ENCODE results near the gene CBLN1.

CBLN1 gene

GRCh38 chr16:49271363-49271762, 10.3 kb downstream of the CBLN1 start:
- Histone ChIP-seq H3K4me1 (ENCODE audit: insufficient read depth, insufficient read length) (peaks cover 9% of the 10 kb centered on the region), H3K9me3 (ENCODE audit: insufficient read depth, low read length) (no peaks in the 10 kb centered on the region), H3K36me3 (ENCODE audit: insufficient read depth, insufficient read length, low read length) (no peaks in the 10 kb centered on the region), H3K4me3 (ENCODE audit: insufficient read length, low read depth) (no peak overlapping the region), H3K9ac (ENCODE audit: insufficient read length, low read depth) (no peak overlapping the region), H3K27me3 (ENCODE audit: insufficient read depth, insufficient read length) (peaks cover 37% of the 10 kb centered on the region)
- DNase-seq (ENCODE audit: low read depth, low spot score): no peak
- TF ChIP-seq ZNF274 (IDR thresholded peaks at IDR 0.05; ENCODE audit: low read depth, low read length): no peak
- no peak for TF ChIP-seq YY1 (IDR thresholded peaks at IDR 0.05; ENCODE audit: insufficient read depth, insufficient read length)
- no peak for TF ChIP-seq SUZ12 (IDR thresholded peaks at IDR 0.05; ENCODE audit: extremely low read depth, insufficient read depth, insufficient read length)

GRCh38 chr16:49269201-49269600, 12.4 kb downstream of the CBLN1 start:
- no peaks in the 10 kb centered on the region for H3K9me3 ChIP-seq (ENCODE audit: insufficient read depth, low read length)
- no peak overlapping the region for H3K4me3 ChIP-seq (ENCODE audit: insufficient read length, low read depth)
- H3K36me3 ChIP-seq (ENCODE audit: insufficient read depth, insufficient read length, low read length): no peaks in the 10 kb centered on the region
- no peak overlapping the region for H3K9ac ChIP-seq (ENCODE audit: insufficient read length, low read depth)
- DNase-seq (ENCODE audit: low read depth, low spot score): no peak
- H3K27me3 ChIP-seq (ENCODE audit: insufficient read depth, insufficient read length): peaks cover 17% of the 10 kb centered on the region
- H3K4me1 ChIP-seq (ENCODE audit: insufficient read depth, insufficient read length): no peaks in the 10 kb centered on the region
- no peak for TF ChIP-seq YY1 (IDR thresholded peaks at IDR 0.05; ENCODE audit: insufficient read depth, insufficient read length)
- TF ChIP-seq SUZ12 (IDR thresholded peaks at IDR 0.05; ENCODE audit: extremely low read depth, insufficient read depth, insufficient read length): no peak
- no peak for TF ChIP-seq ZNF274 (IDR thresholded peaks at IDR 0.05; ENCODE audit: low read depth, low read length)

- H3K4me3 ChIP-seq (ENCODE audit: insufficient read length, low read depth): no peak overlapping the region
- H3K9me3 ChIP-seq (ENCODE audit: insufficient read depth, low read length): no peaks in the 10 kb centered on the region
- DNase-seq (ENCODE audit: low read depth, low spot score): no peak
- no peak overlapping the region for H3K9ac ChIP-seq (ENCODE audit: insufficient read length, low read depth)
- no peaks in the 10 kb centered on the region for H3K4me1 ChIP-seq (ENCODE audit: insufficient read depth, insufficient read length)
- H3K36me3 ChIP-seq (ENCODE audit: insufficient read depth, insufficient read length, low read length): no peaks in the 10 kb centered on the region
- TF ChIP-seq YY1 (IDR thresholded peaks at IDR 0.05; ENCODE audit: insufficient read depth, insufficient read length) (no peak), SUZ12 (IDR thresholded peaks at IDR 0.05; ENCODE audit: extremely low read depth, insufficient read depth, insufficient read length) (no peak), ZNF274 (IDR thresholded peaks at IDR 0.05; ENCODE audit: low read depth, low read length) (no peak)
- H3K27me3 ChIP-seq (ENCODE audit: insufficient read depth, insufficient read length): peaks cover 12% of the 10 kb centered on the region
Measured at GRCh38 chr16:49268667-49269066, 13.0 kb downstream of the CBLN1 start.

- DNase-seq (ENCODE audit: low read depth, low spot score): no peak
- H3K9ac ChIP-seq (ENCODE audit: insufficient read length, low read depth): no peak overlapping the region
- H3K4me1 ChIP-seq (ENCODE audit: insufficient read depth, insufficient read length): no peaks in the 10 kb centered on the region
- TF ChIP-seq SUZ12 (IDR thresholded peaks at IDR 0.05; ENCODE audit: extremely low read depth, insufficient read depth, insufficient read length) (no peak), ZNF274 (IDR thresholded peaks at IDR 0.05; ENCODE audit: low read depth, low read length) (no peak)
- no peaks in the 10 kb centered on the region for H3K36me3 ChIP-seq (ENCODE audit: insufficient read depth, insufficient read length, low read length)
- H3K27me3 ChIP-seq (ENCODE audit: insufficient read depth, insufficient read length): no peaks in the 10 kb centered on the region
- H3K9me3 ChIP-seq (ENCODE audit: insufficient read depth, low read length): no peaks in the 10 kb centered on the region
- no peak overlapping the region for H3K4me3 ChIP-seq (ENCODE audit: insufficient read length, low read depth)
Measured at GRCh38 chr16:49262501-49262900, 19.1 kb downstream of the CBLN1 start.

GRCh38 chr16:49261930-49262329, 19.7 kb downstream of the CBLN1 start:
- H3K4me3 ChIP-seq (ENCODE audit: insufficient read length, low read depth): no peak overlapping the region
- H3K9me3 ChIP-seq (ENCODE audit: insufficient read depth, low read length): no peaks in the 10 kb centered on the region
- no peaks in the 10 kb centered on the region for H3K27me3 ChIP-seq (ENCODE audit: insufficient read depth, insufficient read length)
- H3K36me3 ChIP-seq (ENCODE audit: insufficient read depth, insufficient read length, low read length): no peaks in the 10 kb centered on the region
- H3K4me1 ChIP-seq (ENCODE audit: insufficient read depth, insufficient read length): no peaks in the 10 kb centered on the region
- no peak overlapping the region for H3K9ac ChIP-seq (ENCODE audit: insufficient read length, low read depth)
- DNase-seq (ENCODE audit: low read depth, low spot score): no peak
- TF ChIP-seq SUZ12 (IDR thresholded peaks at IDR 0.05; ENCODE audit: extremely low read depth, insufficient read depth, insufficient read length): no peak
- no peak for TF ChIP-seq YY1 (IDR thresholded peaks at IDR 0.05; ENCODE audit: insufficient read depth, insufficient read length)
- TF ChIP-seq ZNF274 (IDR thresholded peaks at IDR 0.05; ENCODE audit: low read depth, low read length): no peak

- no peak overlapping the region for H3K9ac ChIP-seq (ENCODE audit: insufficient read length, low read depth)
- H3K4me3 ChIP-seq (ENCODE audit: insufficient read length, low read depth): no peak overlapping the region
- H3K4me1 ChIP-seq (ENCODE audit: insufficient read depth, insufficient read length): no peaks in the 10 kb centered on the region
- DNase-seq (ENCODE audit: low read depth, low spot score): no peak
- 0 out of 2 replicates have a peak, but pooled peaks cover 4% of the 10 kb centered on the region for H3K9me3 ChIP-seq (ENCODE audit: insufficient read depth, low read length)
- H3K36me3 ChIP-seq (ENCODE audit: insufficient read depth, insufficient read length, low read length): no peaks in the 10 kb centered on the region
- no peaks in the 10 kb centered on the region for H3K27me3 ChIP-seq (ENCODE audit: insufficient read depth, insufficient read length)
- no peak for TF ChIP-seq ZNF274 (IDR thresholded peaks at IDR 0.05; ENCODE audit: low read depth, low read length)
- TF ChIP-seq SUZ12 (IDR thresholded peaks at IDR 0.05; ENCODE audit: extremely low read depth, insufficient read depth, insufficient read length): no peak
- TF ChIP-seq YY1 (IDR thresholded peaks at IDR 0.05; ENCODE audit: insufficient read depth, insufficient read length): no peak
Measured at GRCh38 chr16:49260956-49261530, 20.6 kb downstream of the CBLN1 start.

GRCh38 chr16:49260253-49260652, 21.4 kb downstream of the CBLN1 start:
- TF ChIP-seq YY1 (IDR thresholded peaks at IDR 0.05; ENCODE audit: insufficient read depth, insufficient read length): no peak
- no peak for TF ChIP-seq ZNF274 (IDR thresholded peaks at IDR 0.05; ENCODE audit: low read depth, low read length)
- no peak for TF ChIP-seq SUZ12 (IDR thresholded peaks at IDR 0.05; ENCODE audit: extremely low read depth, insufficient read depth, insufficient read length)
- DNase-seq (ENCODE audit: low read depth, low spot score): no peak
- no peak overlapping the region for H3K4me3 ChIP-seq (ENCODE audit: insufficient read length, low read depth)

More at GRCh38 chr16:49260253-49260652, 21.4 kb downstream of the CBLN1 start:
- no peak overlapping the region for H3K9ac ChIP-seq (ENCODE audit: insufficient read length, low read depth)
- 0 out of 2 replicates have a peak, but pooled peaks cover 5% of the 10 kb centered on the region for H3K9me3 ChIP-seq (ENCODE audit: insufficient read depth, low read length)
- H3K27me3 ChIP-seq (ENCODE audit: insufficient read depth, insufficient read length): no peaks in the 10 kb centered on the region
- no peaks in the 10 kb centered on the region for H3K4me1 ChIP-seq (ENCODE audit: insufficient read depth, insufficient read length)
- no peaks in the 10 kb centered on the region for H3K36me3 ChIP-seq (ENCODE audit: insufficient read depth, insufficient read length, low read length)
